Fibroblast of gingiva (primary cell): Measurements from ENCODE around the gene RAB3B.

Experiments
- DNase-seq: peaks from one replicate; pipeline ENCODE4 v3.0.0-alpha.2; 2011; ENCODE audit warnings: low read depth

RAB3B gene

DNA sequence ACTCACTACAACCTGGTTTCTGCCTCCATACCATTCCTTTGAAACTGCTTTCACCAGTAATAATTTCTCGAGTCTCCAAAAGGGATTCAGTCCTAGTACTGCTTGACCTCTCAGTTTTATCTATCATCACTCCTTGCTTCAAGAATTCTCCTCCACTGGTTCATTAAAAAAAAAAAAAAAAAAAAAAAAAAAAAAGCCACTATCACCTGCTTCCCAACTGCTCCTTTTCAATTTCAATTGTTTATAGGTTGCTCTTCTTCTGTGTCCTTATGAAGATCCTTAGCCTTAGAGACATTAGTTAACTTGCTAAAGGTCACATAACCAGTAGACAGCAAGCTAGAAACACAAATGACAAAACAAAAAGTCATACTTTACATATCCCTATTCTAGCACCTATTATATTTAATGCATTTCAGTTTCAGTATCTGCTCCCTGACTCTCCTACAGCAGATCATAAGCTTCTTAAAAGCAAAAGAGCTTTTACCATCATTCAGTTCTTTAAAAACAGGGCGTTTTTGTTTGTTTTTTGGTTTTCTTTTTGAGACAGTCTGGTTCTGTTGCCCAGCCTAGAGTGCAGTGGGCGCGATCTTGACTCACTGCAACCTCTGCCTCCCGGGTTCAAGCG lies 119.0 kb downstream of the RAB3B start:
- no peak for DNase-seq

DNA sequence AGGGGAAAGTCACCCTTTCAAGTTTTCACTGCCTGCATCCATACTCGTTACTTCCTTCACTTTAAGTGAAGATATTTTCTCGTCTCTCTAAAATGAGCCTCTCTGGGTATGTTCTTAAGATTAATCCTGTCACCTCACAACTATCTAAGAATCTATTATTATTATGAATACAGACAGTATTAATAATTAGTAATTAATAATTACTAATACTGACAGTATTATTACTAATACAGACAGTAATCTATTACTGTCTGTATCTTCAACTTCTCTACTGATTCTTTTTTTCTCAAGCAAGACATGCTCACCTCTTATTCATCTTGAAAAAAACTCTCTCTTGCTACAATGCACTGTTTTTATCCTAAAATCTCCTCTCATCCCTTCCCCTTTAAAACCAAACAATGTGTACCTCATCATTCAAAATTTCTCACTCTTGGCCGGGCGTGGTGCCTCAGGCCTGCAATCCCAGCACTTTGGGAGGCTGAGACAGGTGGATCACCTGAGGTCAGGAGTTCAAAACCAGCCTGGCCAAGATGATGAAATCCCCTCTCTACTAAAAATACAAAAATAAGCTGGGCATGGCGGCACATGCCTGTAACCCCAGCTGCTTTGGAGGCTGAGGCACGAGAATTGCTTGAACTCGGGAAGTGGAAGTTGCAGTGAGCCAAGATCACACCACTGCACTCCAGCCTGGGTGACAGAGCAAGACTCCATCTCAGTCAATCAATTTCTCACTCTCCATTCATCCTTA lies 119.7 kb downstream of the RAB3B start:
- no peak for DNase-seq

DNA sequence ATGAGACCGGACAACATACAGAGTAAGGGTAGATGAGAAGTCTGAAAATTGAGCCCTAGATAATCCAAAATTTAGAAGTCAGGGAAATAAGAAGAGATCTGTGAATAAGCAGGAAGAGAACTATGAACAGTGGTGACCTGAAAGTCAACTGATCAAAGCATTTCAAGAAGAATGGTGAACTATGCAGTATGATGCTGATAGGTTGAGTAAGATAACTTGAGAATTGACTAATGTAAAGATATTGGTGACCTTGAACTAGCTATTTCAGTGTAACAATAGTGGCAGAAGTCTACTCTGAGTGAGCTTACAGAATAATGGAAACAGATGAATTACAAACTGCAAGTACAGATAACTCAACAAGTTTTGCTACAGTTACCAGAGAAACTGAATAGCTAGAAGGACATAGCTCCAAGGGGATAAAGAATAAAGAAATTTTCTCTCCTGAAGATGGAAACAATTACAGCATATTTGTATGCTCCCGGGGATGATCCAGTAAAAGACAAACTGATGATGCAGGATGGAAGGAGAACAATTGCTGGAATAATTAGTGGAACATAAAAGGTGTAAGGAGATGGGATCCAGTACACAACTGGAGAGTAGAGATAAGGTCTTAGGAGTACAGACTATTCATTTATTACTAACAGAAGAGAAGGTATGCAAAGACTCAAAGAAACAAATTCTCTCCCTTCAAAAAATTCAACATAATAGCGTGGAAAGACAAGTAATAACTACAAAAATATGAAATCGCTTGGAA lies 122.8 kb downstream of the RAB3B start:
- no peak for DNase-seq

DNA sequence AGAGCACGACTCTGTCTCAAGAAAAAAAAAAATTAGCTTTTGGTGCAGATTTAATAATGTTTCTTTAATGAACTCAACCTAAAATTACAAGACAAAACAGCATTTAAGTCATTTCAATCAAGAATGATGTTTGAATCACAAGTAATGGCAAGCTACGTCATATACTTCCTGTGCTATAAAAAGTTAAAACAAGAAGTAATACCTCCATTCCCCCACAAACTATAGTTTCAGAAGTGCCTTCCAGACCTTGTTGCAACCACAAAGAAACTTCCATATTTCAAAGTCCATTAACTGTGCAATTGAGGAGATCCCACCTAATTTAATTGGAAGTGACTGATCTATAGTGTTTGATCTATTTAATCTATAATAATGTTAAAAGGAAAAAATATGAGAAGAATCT lies 127.1 kb downstream of the RAB3B start:
- DNase-seq, result no peak

DNA sequence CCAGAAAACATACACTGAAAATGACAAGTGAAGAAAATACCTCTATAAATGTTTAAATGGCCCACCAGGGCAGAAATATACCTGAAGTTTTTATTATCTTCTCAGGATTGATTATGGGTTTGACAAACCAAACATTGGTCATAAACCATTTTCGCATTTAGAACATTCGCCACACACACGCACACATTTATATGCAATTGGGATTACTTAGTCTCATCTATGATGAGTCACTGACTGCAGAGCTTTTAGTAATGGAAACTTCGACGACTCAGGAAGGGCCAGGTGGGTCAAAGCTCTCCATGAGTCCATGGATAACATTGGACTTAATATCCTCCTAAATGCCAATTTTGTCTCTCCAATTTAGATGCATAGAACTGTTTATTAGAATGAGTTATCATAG lies 128.8 kb downstream of the RAB3B start:
- no peak for DNase-seq

DNA sequence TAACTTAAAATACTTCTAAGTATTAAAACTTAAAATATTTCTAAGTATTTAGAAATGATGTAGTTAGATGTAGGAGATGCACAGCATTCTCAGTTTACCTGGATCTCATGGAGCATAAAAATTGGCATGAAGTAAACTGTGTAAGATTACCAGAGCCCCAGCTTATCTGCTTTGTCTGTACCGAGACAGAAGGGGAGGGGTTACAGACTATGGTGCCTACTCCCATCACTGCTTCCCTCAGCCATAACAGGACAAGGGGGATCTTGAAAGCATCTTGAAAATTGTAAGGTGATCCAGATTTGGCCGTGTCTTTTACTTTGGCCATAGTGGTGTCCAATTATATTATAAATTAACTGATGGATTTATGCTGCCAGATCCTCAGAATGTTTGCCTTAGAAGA lies 130.8 kb downstream of the RAB3B start:
- no peak for DNase-seq

DNA sequence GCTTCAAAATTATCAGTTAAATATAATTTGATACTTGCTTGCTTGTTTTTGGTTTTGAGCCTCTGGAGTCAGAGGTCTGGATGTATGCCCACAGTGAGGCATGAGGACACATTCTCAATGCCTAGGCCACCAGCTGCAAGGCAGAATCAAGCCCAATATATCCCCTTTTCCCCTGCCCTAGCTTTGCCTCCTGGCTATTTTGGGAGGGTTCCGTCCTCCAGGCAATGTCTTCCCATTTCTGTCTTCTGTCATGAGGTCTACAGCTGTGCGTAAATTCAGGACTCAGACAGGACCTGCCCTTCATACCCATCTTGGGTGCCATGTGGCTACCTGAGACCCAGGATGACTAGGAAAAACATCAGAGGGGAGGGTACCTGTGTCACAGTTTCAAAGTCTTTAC lies 131.2 kb downstream of the RAB3B start:
- DNase-seq, result no peak

DNA sequence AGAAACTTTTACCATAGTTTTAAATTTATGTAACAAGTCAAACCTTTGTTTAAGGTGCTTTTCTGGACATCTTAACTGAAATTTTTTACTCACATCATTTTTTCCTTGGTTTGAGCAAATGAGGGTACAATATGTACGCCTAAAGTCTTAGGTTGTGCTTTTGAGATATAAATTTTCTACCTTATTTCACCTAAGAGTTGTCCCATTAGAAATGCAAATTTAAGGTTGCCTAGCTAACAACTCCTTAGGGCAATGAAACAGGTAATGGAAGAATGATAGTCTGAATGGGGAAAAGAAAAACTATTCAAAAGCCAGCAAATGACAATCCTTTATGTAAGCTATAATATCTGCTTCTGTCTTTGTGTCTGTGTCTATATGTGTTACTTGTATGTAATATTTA lies 131.6 kb downstream of the RAB3B start:
- DNase-seq, result no peak
